HCT116 (cell line): ENCODE results near the gene GP9. TPM values are rescaled to one million over a fixed set of nuclear protein-coding genes. Genes with fewer than 3 reads are reported as not detected.

Experiments
- ATAC-seq: fragments of 200-7000 bp; cut with Tn5 transposase; 2 replicates; pipeline ENCODE4 v1.9.1; 2020; ENCODE audit warnings: mild to moderate bottlenecking, moderate library complexity
- BruUV-seq: library from RNA; stranded (reverse); fragments of 400-500 nt; replicated peaks from 2 replicates; lab custom pipeline; 2021; lab: Mats Ljungman, UMichigan
- CTCF ChIA-PET: fragments of 300-600 bp; sonication (Branson Sonifier 250); formaldehyde crosslinking; loops from one replicate; lab custom pipeline; 2021; ENCODE audit warnings: antibody characterized with exemption; lab: Charles Lee
- POLR2A ChIA-PET: fragments of 300-600, 350-600 bp; sonication (Branson Sonifier 250); formaldehyde crosslinking; loops from one replicate; lab custom pipeline; 2021; ENCODE audit warnings: antibody characterized with exemption; lab: Charles Lee
- RAD21 ChIA-PET, 2 experiments: fragments of 300-600 bp; sonication (Branson Sonifier 250); formaldehyde crosslinking; loops; one replicate each; lab custom pipeline; 2023; ENCODE audit warnings: low total read pairs in 2 of 2; ENCODE audit not compliant: uncharacterized antibody in 2 of 2, unreplicated experiment in 2 of 2, low non-redundant PET in 1 of 2; lab: Charles Lee
- DNase-seq: peaks from one replicate; pipeline ENCODE4 v3.0.0-alpha.2; 2010; ENCODE audit warnings: low read depth, low spot score
- H2AFZ ChIP-seq: fragments of 200-600 bp; shearing (Covaris generic), sonication (generic); 2 replicates; pipeline ENCODE4 v1.6.1; 2017; ENCODE audit warnings: low read depth, mixed run types, mixed read lengths, antibody characterized with exemption, low read length; ENCODE audit not compliant: poor library complexity, severe bottlenecking
- H3K27ac ChIP-seq: 2 replicates; pipeline ENCODE4 v1.5.1; 2012; ENCODE audit warnings: low read depth, low read length
- H3K27me3 ChIP-seq: fragments of 200-600 bp; sonication (generic); 2 replicates; pipeline ENCODE4 v1.6.1; 2016; ENCODE audit warnings: mixed run types, low read length, mixed read lengths; ENCODE audit not compliant: insufficient read depth
- H3K36me3 ChIP-seq, 2 experiments: fragments of 200-500 bp in 1 of 2; fragments of 200-600 bp in 1 of 2; sonication (Bioruptor generic) in 1 of 2; sonication (generic) in 1 of 2; 2 replicates each; pipeline versions ENCODE4 v1.5.1 to v1.6.1; 2014 to 2016; ENCODE audit warnings: low read length in 2 of 2, inconsistent platforms in 1 of 2, mixed read lengths in 1 of 2, mixed run types in 1 of 2; ENCODE audit not compliant: insufficient read depth in 2 of 2, control insufficient read depth in 1 of 2
- H3K4me1 ChIP-seq, 2 experiments: fragments of 200-600 bp in 1 of 2; sonication (generic) in 1 of 2; 2 replicates each; pipeline versions ENCODE4 v1.5.1 to v1.6.1; 2012 to 2017; ENCODE audit warnings: low read length in 2 of 2, inconsistent platforms in 1 of 2, mild to moderate bottlenecking in 1 of 2, mixed read lengths in 1 of 2, mixed run types in 1 of 2, moderate library complexity in 1 of 2; ENCODE audit not compliant: insufficient read depth in 2 of 2, control insufficient read depth in 1 of 2
- H3K4me2 ChIP-seq: fragments of 200-600 bp; sonication (generic); 2 replicates; pipeline ENCODE4 v1.6.1; 2017; ENCODE audit warnings: mixed run types, low read length, mixed read lengths
- H3K4me3 ChIP-seq, 2 experiments: fragments of 200-600 bp in 1 of 2; sonication (generic) in 1 of 2; replicated peaks in 1 of 2; 2 replicates each; pipeline ENCODE4 v1.5.1; 2011 to 2016; ENCODE audit warnings: low read length in 2 of 2, control low read depth in 1 of 2, low read depth in 1 of 2, mild to moderate bottlenecking in 1 of 2, mixed read lengths in 1 of 2, mixed run types in 1 of 2
- H3K79me2 ChIP-seq: fragments of 200-600 bp; sonication (generic); 2 replicates; pipeline ENCODE4 v1.6.1; 2017; ENCODE audit warnings: mild to moderate bottlenecking, mixed run types, low read length, moderate library complexity, mixed read lengths; ENCODE audit not compliant: insufficient read depth
- H3K9ac ChIP-seq: fragments of 200-600 bp; sonication (generic); 2 replicates; pipeline ENCODE4 v1.6.1; 2016; ENCODE audit warnings: low read length, mixed read lengths
- H3K9me2 ChIP-seq: fragments of 200-600 bp; sonication (generic), shearing (Covaris generic); 2 replicates; pipeline ENCODE4 v1.6.1; 2017; ENCODE audit warnings: mixed run types, mild to moderate bottlenecking, moderate library complexity; ENCODE audit not compliant: insufficient read depth
- H3K9me3 ChIP-seq, 2 experiments: fragments of 200-500 bp in 1 of 2; fragments of 200-600 bp in 1 of 2; sonication (Bioruptor generic) in 1 of 2; sonication (generic) in 1 of 2; 2 replicates each; pipeline ENCODE4 v1.6.1; 2014 to 2017; ENCODE audit warnings: low read length in 2 of 2, mixed read lengths in 2 of 2, inconsistent platforms in 1 of 2, low read depth in 1 of 2, mild to moderate bottlenecking in 1 of 2, mixed run types in 1 of 2, moderate library complexity in 1 of 2; ENCODE audit not compliant: control insufficient read depth in 1 of 2, insufficient read depth in 1 of 2
- H4K20me1 ChIP-seq: fragments of 200-600 bp; sonication (generic), shearing (Covaris generic); 2 replicates; pipeline ENCODE4 v1.6.1; 2017; ENCODE audit warnings: mixed run types, mild to moderate bottlenecking, moderate library complexity; ENCODE audit not compliant: insufficient read depth
- CBX3 ChIP-seq: IDR thresholded peaks from 2 replicates; pipeline ENCODE4 v1.6.1; 2012; ENCODE audit warnings: low read depth
- CTCF ChIP-seq, 3 experiments: fragments of 200-600 bp in 1 of 3; sonication (generic) in 1 of 3; IDR thresholded peaks in 2 of 3; conservative IDR thresholded peaks in 1 of 3; 2 replicates each; pipeline ENCODE4 v1.5.1; 2012 to 2017; ENCODE audit warnings: low read depth in 2 of 3, low read length in 2 of 3, antibody characterized with exemption in 1 of 3, borderline replicate concordance in 1 of 3, control low read depth in 1 of 3, mild to moderate bottlenecking in 1 of 3, mixed read lengths in 1 of 3, mixed run types in 1 of 3, moderate library complexity in 1 of 3; ENCODE audit not compliant: insufficient read depth in 1 of 3
- ELF1 ChIP-seq: IDR thresholded peaks from 2 replicates; pipeline ENCODE4 v1.6.1; 2012; ENCODE audit warnings: low read depth, borderline replicate concordance
- EZH2 ChIP-seq: fragments of 200-600 bp; sonication (generic); IDR thresholded peaks from 2 replicates; pipeline ENCODE4 v1.6.1; 2017; ENCODE audit warnings: antibody characterized with exemption, mixed run types
- EZH2phosphoT487 ChIP-seq: fragments of 200-600 bp; IDR thresholded peaks from 2 replicates; pipeline ENCODE4 v1.6.1; 2018; ENCODE audit warnings: antibody characterized with exemption, borderline replicate concordance
- FOSL1 ChIP-seq: IDR thresholded peaks from 2 replicates; pipeline ENCODE4 v1.6.1; 2012; ENCODE audit warnings: low read depth
- JUND ChIP-seq: IDR thresholded peaks from 2 replicates; pipeline ENCODE4 v1.6.1; 2012
- MAX ChIP-seq: IDR thresholded peaks from 2 replicates; pipeline ENCODE4 v1.6.1; 2012
- POLR2A ChIP-seq: IDR thresholded peaks from 2 replicates; pipeline ENCODE4 v1.7.0; 2011; ENCODE audit warnings: borderline replicate concordance; ENCODE audit not compliant: insufficient read depth, insufficient read length; ENCODE audit errors: extremely low read depth
- RAD21 ChIP-seq: IDR thresholded peaks from 2 replicates; pipeline ENCODE4 v1.6.1; 2012; ENCODE audit warnings: low read depth, mild to moderate bottlenecking
- REST ChIP-seq: IDR thresholded peaks from 2 replicates; pipeline ENCODE4 v1.6.1; 2012; ENCODE audit warnings: low read depth
- SIN3A ChIP-seq: IDR thresholded peaks from 2 replicates; pipeline ENCODE4 v1.6.1; 2012; ENCODE audit warnings: low read depth
- SP1 ChIP-seq: IDR thresholded peaks from 2 replicates; pipeline ENCODE4 v1.6.1; 2012; ENCODE audit warnings: low read depth
- SRF ChIP-seq: IDR thresholded peaks from 2 replicates; pipeline ENCODE4 v1.6.1; 2012; ENCODE audit warnings: low read depth
- TCF7L2 ChIP-seq: IDR thresholded peaks from 2 replicates; pipeline ENCODE4 v1.7.0; 2011; ENCODE audit warnings: borderline replicate concordance, inconsistent platforms; ENCODE audit not compliant: insufficient read depth, insufficient read length; ENCODE audit errors: extremely low read depth
- YY1 ChIP-seq: IDR thresholded peaks from 2 replicates; pipeline ENCODE4 v1.6.1; 2011; ENCODE audit warnings: low read length, low read depth, moderate library complexity, mild to moderate bottlenecking; ENCODE audit not compliant: insufficient replicate concordance; ENCODE audit errors: extremely low read depth
- ZBTB33 ChIP-seq: IDR thresholded peaks from 2 replicates; pipeline ENCODE4 v1.6.1; 2011; ENCODE audit warnings: mild to moderate bottlenecking, low read length, moderate library complexity; ENCODE audit not compliant: insufficient replicate concordance; ENCODE audit errors: extremely low read depth
- ZFX ChIP-seq: fragments of 450-650 bp; IDR thresholded peaks from 2 replicates; pipeline ENCODE4 v1.6.1; 2017
- ZNF274 ChIP-seq: fragments of 200-500 bp; sonication (Bioruptor generic); IDR thresholded peaks from 2 replicates; pipeline ENCODE4 v1.6.1; 2014; ENCODE audit warnings: mild to moderate bottlenecking, low read depth, low read length, inconsistent platforms
- intact Hi-C: fragments of 100-400 bp; cut with micrococcal nuclease; formaldehyde crosslinking; loops from 2 replicates; pipeline ENCODE4 v1.10.0; 2022
- total RNA-seq: library from RNA; stranded (reverse); gene quantifications from one replicate; pipeline ENCODE4 v1.2.1, GENCODE V29; 2021; ENCODE audit not compliant: unreplicated experiment

Gene GP9
- total RNA-seq, 1 experiment from 2014 or later = not detected

GRCh38 chr3:129105862-129106261, 45.3 kb downstream of the GP9 start:
- CTCF ChIA-PET = interaction anchor here (1.0 kb wide), 1 partner anchor 135 kb away, joined by 4 read pairs; no protein-coding TSS in a partner anchor
- Histone ChIP-seq H4K20me1 (no peaks in the 10 kb centered on the region), H3K9me3 (no peaks in the 10 kb centered on the region), H3K79me2 (no peaks in the 10 kb centered on the region)
- no peak for TF ChIP-seq POLR2A
- no peak for TF ChIP-seq CTCF (IDR thresholded peaks at IDR 0.05 in 2 of 3, conservative IDR thresholded peaks at IDR 0.05 in 1 of 3; ENCODE audit: borderline replicate concordance in 1 of 3, insufficient read depth in 1 of 3, low read depth in 2 of 3, low read length in 2 of 3)
- no peak for TF ChIP-seq SIN3A
- TF ChIP-seq TCF7L2 = no peak
- no peak for TF ChIP-seq JUND
- no peak for TF ChIP-seq SP1
- TF ChIP-seq SRF = no peak
- no peak for TF ChIP-seq EZH2phosphoT487
- no peak for TF ChIP-seq RAD21
- no peak for TF ChIP-seq ELF1
- TF ChIP-seq MAX = no peak
- no peak for TF ChIP-seq CBX3
- no peak for TF ChIP-seq ZNF274
- no peak for TF ChIP-seq EZH2
- no peak for TF ChIP-seq FOSL1
- TF ChIP-seq ZFX = no peak
- no peak for TF ChIP-seq YY1
- no peak for TF ChIP-seq REST
- TF ChIP-seq ZBTB33 = no peak
- TF ChIP-seq, all 23 proteins: peak for 0
- RAD21 ChIA-PET = no interaction called here
- no TSS peak for BruUV-seq
- ATAC-seq (no peak), DNase-seq (no peak)
- intact Hi-C loops = no loop called here
- no peak overlapping the region for H3K9ac ChIP-seq
- no peak overlapping the region for H3K4me2 ChIP-seq
- no peak overlapping the region for H2AFZ ChIP-seq
- H3K27me3 ChIP-seq = no peaks in the 10 kb centered on the region
- no peaks in the 10 kb centered on the region for H3K4me1 ChIP-seq
- H3K9me2 ChIP-seq = no peaks in the 10 kb centered on the region
- POLR2A ChIA-PET = no interaction called here
- no peak overlapping the region for H3K4me3 ChIP-seq
- no peak overlapping the region for H3K27ac ChIP-seq
- no peaks in the 10 kb centered on the region for H3K36me3 ChIP-seq
